ENCODE measurements around the gene PRAMEF20. TPM values are rescaled to one million over a fixed set of nuclear protein-coding genes. Genes with fewer than 3 reads are reported as not detected.

Gene PRAMEF20
- total RNA-seq, 1 donor from 2014 or later = not detected

DNA sequence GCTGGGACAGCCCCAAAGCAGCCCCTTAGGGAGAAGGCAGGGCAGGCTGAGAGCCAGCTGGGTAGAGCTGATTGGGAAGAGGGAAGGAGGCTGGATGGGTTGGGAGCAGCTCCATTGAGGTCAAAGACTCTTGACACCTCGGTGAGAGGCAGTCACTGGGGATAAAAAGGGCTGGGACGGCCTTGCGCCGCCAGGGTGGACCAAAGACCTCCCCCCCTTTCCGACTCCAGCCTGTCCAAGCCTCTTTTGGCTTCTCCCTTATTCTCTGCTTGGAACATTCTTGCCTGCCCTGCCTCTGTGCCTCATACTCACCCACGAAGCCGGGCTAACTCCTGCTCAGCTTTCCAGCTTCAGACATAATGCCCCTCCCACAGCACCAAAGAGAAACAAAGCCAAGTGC is 52.4 kb downstream of the PRAMEF20 start:
- no peak for DNase-seq (ENCODE audit: low read depth in 2 of 2)

DNA sequence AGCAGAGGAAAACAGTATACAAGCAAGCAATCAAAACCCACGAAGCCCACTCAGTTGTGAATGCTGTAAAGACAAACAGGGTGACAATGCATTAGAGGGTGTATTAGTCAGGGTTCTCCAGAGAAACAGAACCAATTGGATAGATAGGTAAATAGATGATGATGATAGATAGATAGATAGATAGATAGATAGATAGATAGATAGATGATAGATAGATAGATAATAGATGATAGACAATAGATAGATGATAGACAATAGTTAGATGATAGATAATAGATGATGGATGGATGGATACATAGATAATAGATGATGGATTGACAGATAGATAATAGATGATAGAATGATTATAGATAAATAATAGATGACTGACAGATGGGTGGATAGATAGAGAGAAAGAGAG is 55.3 kb downstream of the PRAMEF20 start:
- DNase-seq (ENCODE audit: low read depth in 2 of 2) = no peak

DNA sequence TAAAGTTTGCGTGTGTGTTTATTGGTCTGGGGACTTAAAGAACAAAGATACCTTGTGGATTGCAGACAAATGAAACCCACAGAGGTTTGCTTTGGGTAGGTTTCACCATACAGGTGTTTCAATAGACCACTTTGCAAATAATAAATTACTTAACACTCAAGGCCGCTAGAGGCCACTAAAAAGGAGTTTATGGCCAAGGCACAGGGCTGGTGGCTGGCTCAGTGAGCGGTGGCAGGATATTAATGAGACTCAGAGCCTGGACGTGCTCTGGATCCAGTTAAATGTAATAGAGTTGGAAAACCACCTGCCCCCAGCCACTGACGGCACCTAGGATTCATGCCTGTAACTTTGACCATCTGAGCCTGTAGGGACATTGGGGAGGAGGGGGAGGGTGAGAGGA is 59.1 kb downstream of the PRAMEF20 start:
- peak in 1 of 2 donors; percentile 34 for DNase-seq (ENCODE audit: low read depth in 2 of 2)

Other genes with a start within 250 kb of the PRAMEF20 start
- gene HNRNPCL4, start 244.8 kb upstream of the PRAMEF20 start, total RNA-seq = not detected in 2 replicates
- gene PRAMEF9, start 238.6 kb upstream of the PRAMEF20 start, total RNA-seq = not detected in 2 replicates
- gene PRAMEF13, start 209.0 kb upstream of the PRAMEF20 start, total RNA-seq = not detected in 2 replicates
- gene PRAMEF18, start 184.3 kb upstream of the PRAMEF20 start, total RNA-seq = not detected in 2 replicates
- not detected in 2 replicates for gene PRAMEF5, start 156.3 kb upstream of the PRAMEF20 start, total RNA-seq
- not detected in 2 replicates for gene PRAMEF8, start 125.3 kb upstream of the PRAMEF20 start, total RNA-seq
- not detected in 2 replicates for gene PRAMEF33, start 106.9 kb upstream of the PRAMEF20 start, total RNA-seq
- gene PRAMEF15, start 94.9 kb upstream of the PRAMEF20 start, total RNA-seq = not detected in 2 replicates
- gene PRAMEF14, start 63.3 kb upstream of the PRAMEF20 start, total RNA-seq = not detected in 2 replicates
- gene PRAMEF19, start 38.5 kb upstream of the PRAMEF20 start, total RNA-seq = not detected in 2 replicates
- gene PRAMEF17, start 20.8 kb upstream of the PRAMEF20 start, total RNA-seq = not detected in 2 replicates
- gene LRRC38, start 103.6 kb downstream of the PRAMEF20 start, total RNA-seq = under 0.01 and 0.13 TPM in 2 replicates
- 70.3 and 118 TPM in 2 replicates for gene PDPN, start 173.4 kb downstream of the PRAMEF20 start, total RNA-seq

Data from dermis microvascular lymphatic vessel endothelial cell (primary cell).